ENCODE results near the gene RGS19. TPM values are rescaled to one million over a fixed set of nuclear protein-coding genes. Genes with fewer than 3 reads are reported as not detected.

RGS19 gene
- total RNA-seq, 1 donor from 2014 or later, result 26.2 TPM

DNA sequence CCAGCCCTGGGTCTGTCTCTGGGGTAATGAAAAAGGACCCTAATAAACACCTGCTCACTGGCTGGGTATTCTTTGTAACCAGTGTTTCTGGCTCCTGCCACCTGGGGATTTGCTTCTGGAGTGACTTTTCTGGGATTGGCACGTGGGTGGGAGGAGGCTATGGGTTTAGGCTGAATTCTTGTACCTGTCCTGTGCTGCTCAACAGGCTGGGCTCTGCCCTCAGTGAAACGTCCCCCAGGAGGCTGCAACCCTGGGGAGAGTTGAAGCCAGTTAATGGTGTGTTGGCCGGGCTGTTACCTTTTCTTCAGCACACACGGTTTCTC is 21.2 kb upstream of the RGS19 start:
- Mint-ChIP-seq H3K9me3 (ENCODE audit: unreplicated experiment) (peaks cover 5% of the 10 kb centered on the region), H3K27me3 (ENCODE audit: unreplicated experiment) (peaks cover 14% of the 10 kb centered on the region), H3K4me3 (ENCODE audit: unreplicated experiment) (no peak overlapping the region), H3K36me3 (ENCODE audit: low read depth, unreplicated experiment) (peaks cover 9% of the 10 kb centered on the region), H3K27ac (ENCODE audit: unreplicated experiment) (no peak overlapping the region), H3K4me1 (ENCODE audit: unreplicated experiment) (peaks cover 3% of the 10 kb centered on the region)
- TF ChIP-seq, protein P1, sequence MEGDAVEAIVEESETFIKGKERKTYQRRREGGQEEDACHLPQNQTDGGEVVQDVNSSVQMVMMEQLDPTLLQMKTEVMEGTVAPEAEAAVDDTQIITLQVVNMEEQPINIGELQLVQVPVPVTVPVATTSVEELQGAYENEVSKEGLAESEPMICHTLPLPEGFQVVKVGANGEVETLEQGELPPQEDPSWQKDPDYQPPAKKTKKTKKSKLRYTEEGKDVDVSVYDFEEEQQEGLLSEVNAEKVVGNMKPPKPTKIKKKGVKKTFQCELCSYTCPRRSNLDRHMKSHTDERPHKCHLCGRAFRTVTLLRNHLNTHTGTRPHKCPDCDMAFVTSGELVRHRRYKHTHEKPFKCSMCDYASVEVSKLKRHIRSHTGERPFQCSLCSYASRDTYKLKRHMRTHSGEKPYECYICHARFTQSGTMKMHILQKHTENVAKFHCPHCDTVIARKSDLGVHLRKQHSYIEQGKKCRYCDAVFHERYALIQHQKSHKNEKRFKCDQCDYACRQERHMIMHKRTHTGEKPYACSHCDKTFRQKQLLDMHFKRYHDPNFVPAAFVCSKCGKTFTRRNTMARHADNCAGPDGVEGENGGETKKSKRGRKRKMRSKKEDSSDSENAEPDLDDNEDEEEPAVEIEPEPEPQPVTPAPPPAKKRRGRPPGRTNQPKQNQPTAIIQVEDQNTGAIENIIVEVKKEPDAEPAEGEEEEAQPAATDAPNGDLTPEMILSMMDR (IDR thresholded peaks at IDR 0.05; ENCODE audit: unreplicated experiment), result no peak
- DNase-seq (ENCODE audit: low spot score), result no peak

DNA sequence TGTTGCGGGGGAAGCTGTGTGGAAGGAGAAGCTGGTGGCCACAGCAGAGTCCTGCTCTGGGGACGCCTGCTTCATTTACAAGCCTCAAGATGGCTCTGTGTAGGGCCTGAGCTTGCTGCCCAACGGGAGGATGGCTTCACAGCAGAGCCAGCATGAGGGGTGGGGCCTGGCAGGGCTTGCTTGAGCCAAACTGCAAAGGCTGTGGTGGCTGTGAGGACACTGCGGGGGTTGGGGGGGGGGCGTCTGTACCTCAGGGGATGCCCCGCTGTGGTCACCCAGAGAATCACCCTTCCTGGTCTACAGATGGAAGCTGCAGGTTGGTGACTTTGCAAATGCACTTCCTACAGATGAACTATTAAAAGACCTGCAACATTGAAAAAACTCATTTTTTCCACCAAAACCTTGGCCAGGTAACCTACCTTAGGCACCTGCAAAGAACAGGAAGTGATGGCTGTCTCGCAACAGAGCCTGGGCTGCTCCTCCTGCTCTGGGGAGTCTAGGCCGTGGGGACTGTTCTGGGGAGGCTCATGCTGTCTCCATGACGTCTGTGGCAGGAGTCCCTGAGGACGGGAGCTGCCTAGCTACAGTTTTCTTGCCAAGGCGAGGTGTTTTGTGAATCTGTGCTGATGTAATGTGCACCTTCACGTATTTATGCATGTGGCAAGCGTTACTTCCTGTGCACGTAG is 20.7 kb upstream of the RGS19 start:
- no peak for DNase-seq (ENCODE audit: low spot score)
- peaks cover 3% of the 10 kb centered on the region for H3K4me1 Mint-ChIP-seq (ENCODE audit: unreplicated experiment)
- H3K36me3 Mint-ChIP-seq (ENCODE audit: low read depth, unreplicated experiment), result peaks cover 9% of the 10 kb centered on the region
- H3K9me3 Mint-ChIP-seq (ENCODE audit: unreplicated experiment), result peaks cover 5% of the 10 kb centered on the region
- H3K4me3 Mint-ChIP-seq (ENCODE audit: unreplicated experiment), result no peak overlapping the region
- H3K27ac Mint-ChIP-seq (ENCODE audit: unreplicated experiment), result no peak overlapping the region
- TF ChIP-seq, protein P1 (IDR thresholded peaks at IDR 0.05; ENCODE audit: unreplicated experiment), result no peak
- peaks cover 14% of the 10 kb centered on the region for H3K27me3 Mint-ChIP-seq (ENCODE audit: unreplicated experiment)

DNA sequence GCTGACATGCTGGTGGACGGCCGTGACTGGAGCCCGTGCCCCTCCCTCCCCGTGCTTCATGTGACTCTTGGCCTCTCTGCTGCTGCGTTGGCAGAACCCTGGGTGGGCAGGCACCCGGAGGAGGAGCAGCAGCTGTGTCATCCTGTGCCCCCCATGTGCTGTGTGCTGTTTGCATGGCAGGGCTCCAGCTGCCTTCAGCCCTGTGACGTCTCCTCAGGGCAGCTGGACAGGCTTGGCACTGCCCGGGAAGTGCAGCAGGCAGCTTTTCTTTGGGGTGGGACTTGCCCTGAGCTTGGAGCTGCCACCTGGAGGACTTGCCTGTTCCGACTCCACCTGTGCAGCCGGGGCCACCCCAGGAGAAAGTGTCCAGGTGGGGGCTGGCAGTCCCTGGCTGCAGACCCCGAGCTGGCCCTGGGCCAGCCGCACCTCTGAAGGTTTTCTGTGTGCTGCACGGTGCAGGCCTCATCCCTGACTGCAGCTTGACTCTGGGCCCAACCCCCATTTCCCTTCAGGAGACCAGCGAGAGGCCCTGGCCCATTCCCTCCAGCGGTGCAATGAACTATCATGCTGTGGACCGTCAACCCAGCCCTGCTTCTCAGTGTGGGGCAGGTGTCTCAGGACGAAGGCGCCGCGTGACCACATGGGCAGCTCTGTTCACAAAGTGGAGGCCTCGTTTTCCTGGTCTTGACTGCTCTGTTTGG is 19.9 kb upstream of the RGS19 start:
- Mint-ChIP-seq H3K27me3 (ENCODE audit: unreplicated experiment) (peaks cover 14% of the 10 kb centered on the region), H3K4me3 (ENCODE audit: unreplicated experiment) (no peak overlapping the region), H3K9me3 (ENCODE audit: unreplicated experiment) (peaks cover 5% of the 10 kb centered on the region), H3K27ac (ENCODE audit: unreplicated experiment) (no peak overlapping the region), H3K36me3 (ENCODE audit: low read depth, unreplicated experiment) (peaks cover 9% of the 10 kb centered on the region), H3K4me1 (ENCODE audit: unreplicated experiment) (peaks cover 3% of the 10 kb centered on the region)
- TF ChIP-seq, protein P1 (IDR thresholded peaks at IDR 0.05; ENCODE audit: unreplicated experiment), result no peak
- no peak for DNase-seq (ENCODE audit: low spot score)

DNA sequence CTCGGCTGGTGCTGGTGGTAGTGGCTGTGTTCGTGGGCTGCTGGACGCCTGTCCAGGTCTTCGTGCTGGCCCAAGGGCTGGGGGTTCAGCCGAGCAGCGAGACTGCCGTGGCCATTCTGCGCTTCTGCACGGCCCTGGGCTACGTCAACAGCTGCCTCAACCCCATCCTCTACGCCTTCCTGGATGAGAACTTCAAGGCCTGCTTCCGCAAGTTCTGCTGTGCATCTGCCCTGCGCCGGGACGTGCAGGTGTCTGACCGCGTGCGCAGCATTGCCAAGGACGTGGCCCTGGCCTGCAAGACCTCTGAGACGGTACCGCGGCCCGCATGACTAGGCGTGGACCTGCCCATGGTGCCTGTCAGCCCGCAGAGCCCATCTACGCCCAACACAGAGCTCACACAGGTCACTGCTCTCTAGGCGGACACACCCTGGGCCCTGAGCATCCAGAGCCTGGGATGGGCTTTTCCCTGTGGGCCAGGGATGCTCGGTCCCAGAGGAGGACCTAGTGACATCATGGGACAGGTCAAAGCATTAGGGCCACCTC is 19.2 kb upstream of the RGS19 start:
- peaks cover 3% of the 10 kb centered on the region for H3K4me1 Mint-ChIP-seq (ENCODE audit: unreplicated experiment)
- no peak overlapping the region for H3K4me3 Mint-ChIP-seq (ENCODE audit: unreplicated experiment)
- H3K27ac Mint-ChIP-seq (ENCODE audit: unreplicated experiment), result no peak overlapping the region
- TF ChIP-seq, protein P1 (IDR thresholded peaks at IDR 0.05; ENCODE audit: unreplicated experiment), result no peak
- peaks cover 5% of the 10 kb centered on the region for H3K9me3 Mint-ChIP-seq (ENCODE audit: unreplicated experiment)
- peaks cover 9% of the 10 kb centered on the region for H3K36me3 Mint-ChIP-seq (ENCODE audit: low read depth, unreplicated experiment)
- no peak for DNase-seq (ENCODE audit: low spot score)
- peaks cover 11% of the 10 kb centered on the region for H3K27me3 Mint-ChIP-seq (ENCODE audit: unreplicated experiment)

DNA sequence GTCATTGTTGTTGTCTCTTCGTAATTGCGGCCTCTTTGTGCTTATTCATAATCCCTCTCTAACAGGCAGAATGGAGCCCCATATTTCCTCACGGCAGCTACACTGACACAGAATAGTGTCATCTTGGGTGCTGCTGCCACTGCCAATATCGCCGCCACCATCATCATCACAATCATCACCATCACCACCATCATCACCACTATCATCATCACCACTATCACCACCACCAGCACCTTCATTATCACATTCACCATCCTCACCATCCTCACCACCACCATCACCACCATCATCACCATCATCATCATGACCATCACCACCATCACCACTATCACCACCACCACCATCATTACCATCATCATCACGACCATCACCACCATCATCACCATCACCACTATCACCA is 17.2 kb upstream of the RGS19 start:
- no peak overlapping the region for H3K27ac Mint-ChIP-seq (ENCODE audit: unreplicated experiment)
- peaks cover 5% of the 10 kb centered on the region for H3K9me3 Mint-ChIP-seq (ENCODE audit: unreplicated experiment)
- peaks cover 9% of the 10 kb centered on the region for H3K36me3 Mint-ChIP-seq (ENCODE audit: low read depth, unreplicated experiment)
- peaks cover 3% of the 10 kb centered on the region for H3K4me1 Mint-ChIP-seq (ENCODE audit: unreplicated experiment)
- H3K4me3 Mint-ChIP-seq (ENCODE audit: unreplicated experiment), result peak overlapping the region; percentile 78
- H3K27me3 Mint-ChIP-seq (ENCODE audit: unreplicated experiment), result peaks cover 16% of the 10 kb centered on the region
- no peak for DNase-seq (ENCODE audit: low spot score)
- TF ChIP-seq, protein P1 (IDR thresholded peaks at IDR 0.05; ENCODE audit: unreplicated experiment), result no peak

Data from endothelial cell (in vitro differentiated cells).